Loucy (cell line): Measurements from ENCODE around the gene KNCN.

ENCODE experiments used
- CTCF ChIP-seq: fragments of 200-600 bp; sonication (generic); conservative IDR thresholded peaks from 2 replicates; pipeline ENCODE4 v1.5.1; 2014; ENCODE audit warnings: mild to moderate bottlenecking, antibody characterized with exemption, low read length
- EZH2phosphoT487 ChIP-seq: fragments of 200-600 bp; IDR thresholded peaks from 2 replicates; pipeline ENCODE4 v1.6.1; 2018; ENCODE audit warnings: antibody characterized with exemption, mild to moderate bottlenecking, moderate library complexity, borderline replicate concordance

GRCh38 chr1:46506470-46507219 is 44.8 kb downstream of the KNCN start:
- no peak for TF ChIP-seq CTCF
- TF ChIP-seq EZH2phosphoT487: no peak
